Ascending aorta (tissue), 2 donors: ENCODE data around the gene CABLES1. TPM values are rescaled to one million over a fixed set of nuclear protein-coding genes. Genes with fewer than 3 reads are reported as not detected.
A peak's percentile ranks its signal among the peaks of the same experiment; 100 is the strongest.

Experiments
- DNase-seq, 2 donors: peaks; one replicate each; pipeline ENCODE4 v3.0.0-alpha.2; 2019; ENCODE audit warnings: low spot score in 2 of 2
- H3K27ac ChIP-seq, 2 donors: fragments of 200-600 bp; sonication (generic); one replicate each; pipeline ENCODE4 v1.5.1; 2016 to 2017; ENCODE audit warnings: mild to moderate bottlenecking in 1 of 2
- H3K27me3 ChIP-seq: fragments of 200-600 bp; sonication (generic); one replicate; pipeline ENCODE4 v1.5.1; 2017
- H3K36me3 ChIP-seq, 2 donors: fragments of 200-600 bp; sonication (generic); one replicate each; pipeline ENCODE4 v1.5.1; 2016
- H3K4me1 ChIP-seq, 2 donors: fragments of 200-600 bp; sonication (generic); one replicate each; pipeline ENCODE4 v1.5.1; 2016 to 2017; ENCODE audit warnings: mild to moderate bottlenecking in 1 of 2
- H3K4me3 ChIP-seq, 2 donors: fragments of 200-600 bp; sonication (generic); one replicate each; pipeline ENCODE4 v1.5.1; 2016 to 2017; ENCODE audit warnings: mild to moderate bottlenecking in 1 of 2
- H3K9me3 ChIP-seq, 2 donors: fragments of 200-600 bp; sonication (generic); one replicate each; pipeline ENCODE4 v1.5.1; 2016
- CTCF ChIP-seq, 3 experiments: fragments of 200-600 bp in 2 of 3; fragments of 450-650 bp in 1 of 3; sonication (generic) in 2 of 3; IDR thresholded peaks; one replicate each; pipeline ENCODE4 v1.5.1; 2016 to 2019; ENCODE audit warnings: antibody characterized with exemption in 3 of 3, mild to moderate bottlenecking in 1 of 3, moderate library complexity in 1 of 3
- intact Hi-C: fragments of 100-400 bp; cut with DNase I; formaldehyde crosslinking; loops from one replicate; pipeline ENCODE4 v1.15.1; 2023
- total RNA-seq: library from RNA; depleted of rRNA; stranded (reverse); fragments of >200 nt; gene quantifications from one replicate; pipeline ENCODE4 v1.1.0, GENCODE V29; 2016

Gene CABLES1
- total RNA-seq, 1 donor from 2014 or later: 5.4 TPM

GRCh38 chr18:23182606-23183005 is 47.3 kb downstream of the CABLES1 start:
- no peak for TF ChIP-seq CTCF (IDR thresholded peaks at IDR 0.05)
- H3K4me3 ChIP-seq: no peak overlapping the region
- intact Hi-C loops: no loop called here

GRCh38 chr18:23183411-23184150 is 48.3 kb downstream of the CABLES1 start:
- Histone ChIP-seq H3K4me1 (peaks cover 0 to 6% of the 10 kb centered on the region in 2 donors), H3K4me3 (no peak overlapping the region), H3K27ac (peak overlapping the region in 1 of 2 donors; percentile 8), H3K27me3 (no peaks in the 10 kb centered on the region), H3K36me3 (no peaks in the 10 kb centered on the region), H3K9me3 (no peaks in the 10 kb centered on the region)
- TF ChIP-seq CTCF (IDR thresholded peaks at IDR 0.05): no peak
- intact Hi-C loops: no loop called here
- DNase-seq: no peak

More at GRCh38 chr18:23182606-23183005, 47.3 kb downstream of the CABLES1 start:
- no peak for DNase-seq
- H3K4me1 ChIP-seq: peaks cover 0 to 10% of the 10 kb centered on the region in 2 donors
- H3K27ac ChIP-seq: peak overlapping the region; percentile 8 to 15
- no peaks in the 10 kb centered on the region for H3K9me3 ChIP-seq
- no peaks in the 10 kb centered on the region for H3K27me3 ChIP-seq
- no peaks in the 10 kb centered on the region for H3K36me3 ChIP-seq

- Histone ChIP-seq H3K36me3 (peaks cover 0 to 14% of the 10 kb centered on the region in 2 donors), H3K9me3 (no peaks in the 10 kb centered on the region), H3K4me3 (no peak overlapping the region), H3K4me1 (no peaks in the 10 kb centered on the region), H3K27me3 (no peaks in the 10 kb centered on the region), H3K27ac (no peak overlapping the region)
- DNase-seq: no peak
- intact Hi-C loops: no loop called here
- no peak for TF ChIP-seq CTCF (IDR thresholded peaks at IDR 0.05)
Observed at GRCh38 chr18:23186781-23187180, 51.5 kb downstream of the CABLES1 start.

GRCh38 chr18:23188068-23188760 is 52.9 kb downstream of the CABLES1 start:
- no peak overlapping the region for H3K4me3 ChIP-seq
- peaks cover 0 to 14% of the 10 kb centered on the region in 2 donors for H3K36me3 ChIP-seq
- H3K4me1 ChIP-seq: no peaks in the 10 kb centered on the region
- TF ChIP-seq CTCF (IDR thresholded peaks at IDR 0.05): no peak
- H3K9me3 ChIP-seq: no peaks in the 10 kb centered on the region
- intact Hi-C loops: no loop called here
- no peaks in the 10 kb centered on the region for H3K27me3 ChIP-seq
- no peak for DNase-seq
- no peak overlapping the region for H3K27ac ChIP-seq

- Histone ChIP-seq H3K36me3 (peaks cover 0 to 14% of the 10 kb centered on the region in 2 donors), H3K4me1 (no peaks in the 10 kb centered on the region), H3K27me3 (no peaks in the 10 kb centered on the region), H3K27ac (no peak overlapping the region), H3K9me3 (no peaks in the 10 kb centered on the region), H3K4me3 (no peak overlapping the region)
- no peak for DNase-seq
- intact Hi-C loops: no loop called here
- no peak for TF ChIP-seq CTCF (IDR thresholded peaks at IDR 0.05)
Observed at GRCh38 chr18:23189099-23189498, 53.8 kb downstream of the CABLES1 start.
